LNCaP clone FGC (cell line): ENCODE results near the gene CHMP3.

Experiments
- DNase-seq: peaks from one replicate; pipeline ENCODE4 v3.0.0-alpha.2; 2011; ENCODE audit warnings: low read depth
- H3K4me3 ChIP-seq: 2 replicates; pipeline ENCODE4 v1.5.1; 2011; ENCODE audit warnings: mild to moderate bottlenecking, low read depth, low read length, control low read depth
- TF ChIP-seq, protein P1 (sequence below): IDR thresholded peaks from 2 replicates; pipeline ENCODE4 v1.5.1; 2012; ENCODE audit warnings: mild to moderate bottlenecking; ENCODE audit not compliant: control insufficient read depth, insufficient read depth; ENCODE audit errors: extremely low read depth

Gene CHMP3

GRCh38 chr2:86562922-86563649, at the start of gene CHMP3:
CHMP3 (minus strand) TSS chr2:86563443; CDS start chr2:86563348, 95 bp downstream.
- DNase-seq = peak; percentile 85
- peak within 1 kb of the TSS; percentile 88 for H3K4me3 ChIP-seq
- TF ChIP-seq, protein P1, sequence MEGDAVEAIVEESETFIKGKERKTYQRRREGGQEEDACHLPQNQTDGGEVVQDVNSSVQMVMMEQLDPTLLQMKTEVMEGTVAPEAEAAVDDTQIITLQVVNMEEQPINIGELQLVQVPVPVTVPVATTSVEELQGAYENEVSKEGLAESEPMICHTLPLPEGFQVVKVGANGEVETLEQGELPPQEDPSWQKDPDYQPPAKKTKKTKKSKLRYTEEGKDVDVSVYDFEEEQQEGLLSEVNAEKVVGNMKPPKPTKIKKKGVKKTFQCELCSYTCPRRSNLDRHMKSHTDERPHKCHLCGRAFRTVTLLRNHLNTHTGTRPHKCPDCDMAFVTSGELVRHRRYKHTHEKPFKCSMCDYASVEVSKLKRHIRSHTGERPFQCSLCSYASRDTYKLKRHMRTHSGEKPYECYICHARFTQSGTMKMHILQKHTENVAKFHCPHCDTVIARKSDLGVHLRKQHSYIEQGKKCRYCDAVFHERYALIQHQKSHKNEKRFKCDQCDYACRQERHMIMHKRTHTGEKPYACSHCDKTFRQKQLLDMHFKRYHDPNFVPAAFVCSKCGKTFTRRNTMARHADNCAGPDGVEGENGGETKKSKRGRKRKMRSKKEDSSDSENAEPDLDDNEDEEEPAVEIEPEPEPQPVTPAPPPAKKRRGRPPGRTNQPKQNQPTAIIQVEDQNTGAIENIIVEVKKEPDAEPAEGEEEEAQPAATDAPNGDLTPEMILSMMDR = no peak

GRCh38 chr2:86610871-86611270, 47.6 kb upstream of the CHMP3 start:
- TF ChIP-seq, protein P1 = no peak
- H3K4me3 ChIP-seq = no peak overlapping the region
- no peak for DNase-seq

GRCh38 chr2:86608832-86609410, 45.7 kb upstream of the CHMP3 start:
- TF ChIP-seq, protein P1 = no peak
- no peak overlapping the region for H3K4me3 ChIP-seq
- DNase-seq = no peak

GRCh38 chr2:86603905-86604304, 40.7 kb upstream of the CHMP3 start:
- TF ChIP-seq, protein P1 = no peak
- DNase-seq = no peak
- no peak overlapping the region for H3K4me3 ChIP-seq

- TF ChIP-seq, protein P1 = no peak
- no peak for DNase-seq
- H3K4me3 ChIP-seq = no peak overlapping the region
These were observed 35.7 kb upstream of the CHMP3 start for GRCh38 chr2:86598966-86599365.

DNA sequence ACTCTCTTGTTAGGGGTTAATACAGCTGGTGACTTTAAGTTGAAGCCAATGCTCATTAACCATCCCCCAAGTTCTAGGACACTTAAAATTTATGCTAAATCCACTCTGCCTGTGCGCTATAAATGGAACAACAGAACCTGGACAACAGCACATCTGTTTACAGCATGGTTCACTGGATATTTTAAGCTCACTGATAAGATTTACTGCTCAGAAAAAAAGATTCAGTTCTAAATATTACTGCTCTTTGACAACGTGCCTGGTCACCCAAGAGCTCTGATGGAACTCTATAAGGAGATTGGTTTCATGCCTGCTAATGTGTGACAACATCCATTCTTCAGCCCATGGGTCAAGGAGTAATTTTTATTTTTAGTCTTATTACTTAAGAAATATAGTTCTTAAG, 32.9 kb upstream of the CHMP3 start:
- no peak for DNase-seq
- TF ChIP-seq, protein P1 = no peak
- no peak overlapping the region for H3K4me3 ChIP-seq
